HG03025 (cell line): ENCODE measurements around the gene PPID.
"Not testable (repeated sequence)": the region's sequence is repeated elsewhere in the genome, so short reads cannot be mapped to it uniquely, and the experiment has no call there.

Experiments used
- ATAC-seq: cut with Tn5 transposase; IDR thresholded peaks from one replicate; pipeline ENCODE4 v1.9.1; 2021; ENCODE audit warnings: mild to moderate bottlenecking, moderate library complexity; ENCODE audit not compliant: unreplicated experiment, low FRiP score

The PPID gene

DNA sequence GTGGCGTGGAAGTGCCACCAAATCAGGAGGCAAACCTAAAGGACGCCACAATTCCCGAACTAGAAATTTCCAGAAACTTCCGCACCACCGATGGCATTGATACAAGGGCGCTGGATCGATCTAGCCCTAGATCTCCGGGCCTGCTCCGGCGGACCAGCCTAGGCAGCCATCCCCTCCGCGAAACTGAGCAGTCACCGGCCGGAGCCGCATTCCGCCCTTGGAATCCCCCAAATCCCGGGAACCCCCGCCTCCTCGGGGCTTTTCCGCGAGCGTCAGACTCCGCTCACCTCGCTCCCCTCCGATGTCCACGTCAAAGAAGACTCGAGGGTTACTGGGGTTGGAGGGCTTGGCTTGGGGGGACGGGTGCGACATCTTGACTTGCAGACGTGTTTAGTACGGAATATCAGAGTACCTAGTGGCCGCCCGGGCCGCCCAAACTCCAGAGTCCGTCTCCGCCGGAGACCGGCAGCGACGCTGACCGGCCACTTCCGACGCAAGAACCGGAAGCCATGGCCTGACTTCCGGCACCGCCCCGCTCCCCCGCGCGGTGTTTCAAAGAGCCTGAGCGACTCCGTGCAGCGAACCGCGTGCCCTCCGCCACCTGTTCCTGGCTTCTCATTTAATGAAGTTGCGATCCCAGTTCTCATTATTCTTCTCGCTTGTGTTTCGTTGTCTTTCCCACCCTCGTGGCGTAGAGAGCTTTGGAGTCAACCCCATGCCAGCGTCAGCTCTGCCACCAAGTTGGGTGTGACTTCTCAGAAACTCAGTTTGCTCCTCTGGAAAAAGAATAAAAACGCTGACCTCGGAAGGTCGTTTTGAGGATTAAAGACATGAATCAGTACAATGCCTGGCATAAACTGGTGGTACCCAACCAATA, at the start of gene PPID:
TSS of gene PPID (minus strand) at position 480 of the 877 bp plus-strand sequence. CDS start at position 372, 108 bp downstream.
- ATAC-seq, result peak; percentile 96

GRCh38 chr4:158771776-158772175, 48.6 kb upstream of the PPID start:
- ATAC-seq, result no peak

GRCh38 chr4:158770671-158771070, 47.5 kb upstream of the PPID start:
- ATAC-seq, result no peak

- ATAC-seq, result peak; percentile 30
Observed at GRCh38 chr4:158769175-158769921, 46.2 kb upstream of the PPID start.

DNA sequence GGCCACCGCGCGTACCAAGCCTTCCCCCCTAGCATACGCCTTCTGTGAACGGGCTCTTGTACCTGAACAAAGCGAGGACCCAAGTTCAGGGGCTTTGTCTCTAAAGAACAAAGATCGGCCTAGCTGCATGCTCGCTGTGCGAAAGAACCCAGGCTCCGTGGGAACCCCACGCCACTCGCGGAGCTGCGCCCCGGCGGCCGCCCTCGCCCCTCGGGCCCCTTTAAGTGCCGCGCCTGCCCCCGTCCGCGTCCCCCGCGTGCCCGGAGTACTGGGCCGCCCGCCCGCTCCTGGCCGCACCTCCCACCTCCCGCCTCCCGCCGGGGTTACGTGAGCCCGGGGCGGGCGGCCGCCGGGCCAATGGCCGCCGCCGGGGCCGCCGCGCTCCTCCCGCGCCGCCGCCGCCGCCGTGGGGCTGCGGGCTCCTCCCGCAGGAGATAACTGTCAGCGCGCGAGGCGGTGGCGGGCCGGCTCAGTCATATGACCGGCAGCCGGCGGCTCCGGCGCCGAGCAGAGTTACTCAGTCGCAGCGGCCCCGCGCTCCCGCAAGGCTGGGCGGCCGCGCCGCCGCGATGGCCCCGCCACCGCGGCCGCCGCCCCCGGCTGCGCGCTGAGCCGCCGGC, 45.5 kb upstream of the PPID start, which contains the start of gene FNIP2:
TSS of gene FNIP2 (plus strand) at position 472 of the 620 bp plus-strand sequence. CDS start 187 bp downstream, outside the sequence.
- peak; percentile 74 for ATAC-seq

DNA sequence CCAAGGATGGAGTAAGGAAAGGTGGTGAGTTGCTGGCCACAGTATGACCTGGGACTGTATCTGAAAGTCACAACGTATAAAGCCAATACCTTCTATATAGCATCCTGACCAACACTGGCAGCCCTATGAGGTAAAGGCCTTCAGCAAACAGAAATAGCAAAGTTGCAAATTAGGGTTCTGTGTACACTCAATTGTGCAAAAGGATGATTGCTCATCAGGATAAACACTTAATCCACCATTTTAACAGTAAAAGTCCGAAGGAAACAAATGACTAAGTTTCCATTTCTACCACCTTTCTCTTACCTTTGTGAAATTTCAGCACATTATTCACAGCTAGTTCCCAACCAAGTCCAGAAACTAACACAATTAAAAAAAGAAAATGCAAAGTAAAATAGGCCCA, 44.3 kb upstream of the PPID start:
- ATAC-seq, result no peak

- ATAC-seq, result no peak
Observed at GRCh38 chr4:158766434-158767044, 43.3 kb upstream of the PPID start.

GRCh38 chr4:158763462-158763861, 40.3 kb upstream of the PPID start:
- ATAC-seq, result no peak

- no peak for ATAC-seq
Observed at GRCh38 chr4:158762553-158762952, 39.4 kb upstream of the PPID start.

DNA sequence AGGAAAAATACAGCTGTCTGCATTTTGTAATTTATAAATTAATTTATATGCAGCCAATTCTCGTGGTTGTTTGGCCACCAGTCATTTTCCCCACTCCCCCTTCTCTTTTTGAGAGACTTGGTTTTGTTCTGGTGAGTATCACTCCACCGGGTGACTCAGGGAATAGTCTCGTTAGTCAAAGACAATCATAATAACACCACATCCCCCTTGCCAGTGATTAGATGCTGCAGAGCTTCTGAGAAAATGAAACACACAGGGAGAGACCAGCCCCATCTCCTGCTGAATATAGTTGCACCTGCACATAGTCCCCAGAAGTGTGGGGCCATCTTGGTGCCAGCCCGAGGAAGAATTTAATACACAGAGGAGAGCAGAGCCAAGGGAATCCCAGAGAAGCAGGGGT, 37.7 kb upstream of the PPID start:
- ATAC-seq, result no peak

- ATAC-seq, result not testable (repeated sequence)
Observed at GRCh38 chr4:158759539-158759938, 36.3 kb upstream of the PPID start.

GRCh38 chr4:158758703-158759102, 35.5 kb upstream of the PPID start:
- ATAC-seq, result no peak

DNA sequence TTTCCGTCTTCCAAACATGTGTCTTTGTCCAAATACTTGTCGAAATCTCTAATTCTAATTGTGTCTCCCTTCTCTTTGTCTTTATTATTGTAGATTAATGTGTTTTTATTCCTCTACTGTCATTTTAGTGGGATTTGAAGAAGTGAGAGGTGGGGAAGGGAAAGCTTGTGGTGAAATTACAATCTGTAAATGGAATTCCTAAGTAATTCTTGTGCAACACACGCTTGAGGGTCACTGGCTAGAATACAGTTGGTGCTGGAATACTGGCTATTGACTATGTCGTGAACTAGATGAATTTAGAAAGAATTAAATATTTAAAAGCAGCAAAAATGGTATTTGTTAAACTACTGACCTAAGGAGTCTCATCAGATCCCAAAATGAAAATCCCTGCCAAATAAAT, 34.9 kb upstream of the PPID start:
- ATAC-seq, result no peak

DNA sequence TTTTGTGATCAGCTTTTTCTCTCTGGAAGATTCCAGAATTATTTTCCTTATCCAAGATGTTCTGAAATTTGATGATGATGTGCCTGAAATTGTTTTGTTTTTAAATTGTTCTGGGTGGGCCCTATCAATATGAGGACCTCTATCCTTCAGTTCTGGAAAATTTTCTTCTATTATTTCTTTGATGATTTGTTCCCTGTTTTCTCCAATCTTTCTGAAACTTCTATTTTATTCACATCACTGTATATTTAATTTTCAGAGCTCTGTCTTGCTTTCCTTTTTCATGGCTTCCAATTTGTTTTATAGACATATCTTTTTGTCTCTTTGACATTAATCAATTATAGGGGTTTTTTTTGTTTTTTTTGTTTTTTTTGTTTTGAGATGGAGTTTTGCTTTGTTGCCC, 33.4 kb upstream of the PPID start:
- ATAC-seq, result no peak

DNA sequence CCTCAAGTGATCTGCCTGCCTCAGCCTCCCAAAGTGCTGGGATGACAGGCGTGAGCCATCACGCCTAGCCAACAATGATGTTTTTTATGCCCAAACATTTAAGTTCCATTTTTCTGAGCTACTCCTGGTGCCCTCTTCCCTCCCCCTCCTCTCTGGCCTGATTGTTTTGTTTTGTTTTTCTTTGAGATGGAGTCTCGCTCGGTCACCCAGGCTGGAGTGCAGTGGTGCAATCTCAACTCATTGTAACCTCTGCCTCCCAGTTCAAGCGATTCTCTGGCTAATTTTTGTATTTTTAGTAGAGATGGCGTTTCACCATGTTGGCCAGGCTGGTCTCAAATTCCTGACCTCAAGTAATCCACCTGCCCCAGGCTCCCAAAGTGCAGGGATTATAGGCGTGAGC, 32.6 kb upstream of the PPID start:
- ATAC-seq, result not testable (repeated sequence)

GRCh38 chr4:158754385-158755180, 31.4 kb upstream of the PPID start:
- no peak for ATAC-seq

GRCh38 chr4:158750379-158750778, 27.2 kb upstream of the PPID start:
- ATAC-seq, result no peak

DNA sequence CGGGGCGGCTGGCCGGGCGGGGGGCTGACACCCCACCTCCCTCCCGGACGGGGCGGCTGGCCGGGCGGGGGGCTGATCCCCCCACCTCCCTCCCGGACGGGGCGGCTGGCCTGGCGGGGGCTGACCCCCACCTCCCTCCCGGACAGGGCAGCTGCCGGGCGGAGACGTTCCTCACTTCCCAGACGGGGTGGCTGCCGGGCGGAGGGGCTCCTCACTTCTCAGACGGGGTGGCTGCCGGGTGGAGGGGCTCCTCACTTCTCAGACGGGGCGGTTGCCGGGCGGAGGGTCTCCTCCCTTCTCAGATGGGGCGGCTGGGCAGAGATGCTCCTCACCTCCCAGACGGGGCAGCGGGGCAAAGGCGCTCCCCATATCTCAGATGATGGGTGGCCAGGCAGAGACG, 23.3 kb upstream of the PPID start:
- ATAC-seq, result not testable (repeated sequence)

DNA sequence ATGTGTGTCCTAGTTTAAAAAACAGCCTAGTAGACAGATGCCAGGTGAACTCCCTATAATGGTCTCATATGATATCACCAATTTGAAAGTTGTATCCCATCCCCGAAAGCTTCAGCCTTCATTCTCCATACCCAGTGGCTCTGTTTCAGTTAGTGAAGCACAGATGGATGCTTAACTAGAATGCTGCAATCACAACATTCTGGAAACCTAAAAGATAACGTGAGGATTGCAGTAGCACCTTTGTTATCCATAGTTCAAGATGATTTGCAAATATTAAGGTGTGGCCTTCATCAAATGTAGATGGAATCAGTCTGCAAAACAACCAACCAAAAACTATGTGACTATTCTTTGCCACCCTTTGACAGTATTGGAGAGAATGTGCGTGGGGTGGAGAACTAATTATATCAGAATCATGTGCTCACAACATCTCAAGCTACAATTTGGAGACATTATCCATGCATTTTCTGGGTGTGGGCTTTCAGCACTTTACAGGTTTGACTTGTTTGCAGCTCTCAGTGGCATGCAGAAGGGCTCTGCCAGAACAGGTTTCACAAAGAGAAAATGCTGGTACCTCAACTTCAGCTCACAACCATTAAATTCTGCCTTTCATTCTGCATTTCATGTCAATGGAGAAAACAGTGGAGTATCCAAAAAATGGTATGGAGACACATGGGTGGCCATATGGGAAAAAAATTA, 18.3 kb upstream of the PPID start:
- no peak for ATAC-seq
